WTC11 (cell line): Measurements from ENCODE around the gene PNPO. TPM values are rescaled to one million over a fixed set of nuclear protein-coding genes. Genes with fewer than 3 reads are reported as not detected.
A peak's percentile ranks its signal among the peaks of the same experiment; 100 is the strongest.

Source experiments
- ATAC-seq: fragments of 200-7000 bp; cut with Tn5 transposase; 2 replicates; pipeline ENCODE4 v1.10.0; 2021; ENCODE audit warnings: mild to moderate bottlenecking, moderate library complexity
- CTCF ChIA-PET: fragments of 300-600 bp; sonication (Branson Sonifier 250); formaldehyde crosslinking; loops from one replicate; lab custom pipeline; 2021; ENCODE audit warnings: antibody characterized with exemption; lab: Charles Lee
- POLR2A ChIA-PET: fragments of 350-600 bp; sonication (Branson Sonifier 250); formaldehyde crosslinking; loops from one replicate; lab custom pipeline; 2021; ENCODE audit warnings: antibody characterized with exemption; lab: Charles Lee
- DNase-seq: peaks from one replicate; pipeline ENCODE4 v3.0.0; 2021; ENCODE audit warnings: low spot score
- H3K27ac Mint-ChIP-seq: 2 replicates; pipeline ENCODE4 v1.8.0; 2021; ENCODE audit warnings: mixed read lengths
- H3K27me3 Mint-ChIP-seq: 2 replicates; pipeline ENCODE4 v1.8.0; 2021; ENCODE audit warnings: low read depth, mild to moderate bottlenecking, moderate library complexity, mixed read lengths
- H3K36me3 Mint-ChIP-seq: 2 replicates; pipeline ENCODE4 v1.8.0; 2021; ENCODE audit warnings: mixed read lengths
- H3K4me1 Mint-ChIP-seq: 2 replicates; pipeline ENCODE4 v1.8.0; 2022; ENCODE audit warnings: mixed read lengths
- H3K4me3 Mint-ChIP-seq: 2 replicates; pipeline ENCODE4 v1.8.0; 2021; ENCODE audit warnings: mild to moderate bottlenecking, moderate library complexity, mixed read lengths
- H3K9me3 Mint-ChIP-seq: 2 replicates; pipeline ENCODE4 v1.8.0; 2021; ENCODE audit warnings: mixed read lengths
- CBFB ChIP-seq: sonication (generic); formaldehyde crosslinking; IDR thresholded peaks from 2 replicates; pipeline ENCODE4 v1.8.1; 2022; ENCODE audit warnings: mild to moderate bottlenecking, low read depth, missing genetic modification reagents
- CTCF ChIP-seq: fragments of 200-600 bp; IDR thresholded peaks from 2 replicates; pipeline ENCODE4 v1.8.0; 2022; ENCODE audit warnings: antibody characterized with exemption
- E2F1 ChIP-seq: sonication (generic); formaldehyde crosslinking; IDR thresholded peaks from 2 replicates; pipeline ENCODE4 v1.8.0; 2022; ENCODE audit warnings: mild to moderate bottlenecking, missing genetic modification reagents
- FOXP1 ChIP-seq: sonication (generic); formaldehyde crosslinking; IDR thresholded peaks from 2 replicates; pipeline ENCODE4 v1.8.0; 2022; ENCODE audit warnings: missing genetic modification reagents, mild to moderate bottlenecking, moderate library complexity, borderline replicate concordance
- FOXP4 ChIP-seq: sonication (generic); formaldehyde crosslinking; IDR thresholded peaks from 2 replicates; pipeline ENCODE4 v1.8.0; 2022; ENCODE audit warnings: mild to moderate bottlenecking, missing genetic modification reagents
- HMGXB4 ChIP-seq: sonication (generic); formaldehyde crosslinking; IDR thresholded peaks from 2 replicates; pipeline ENCODE4 v1.8.1; 2023; ENCODE audit warnings: mild to moderate bottlenecking, moderate library complexity, missing genetic modification reagents
- MYBL2 ChIP-seq: sonication (generic); formaldehyde crosslinking; IDR thresholded peaks from 2 replicates; pipeline ENCODE4 v1.8.1; 2023; ENCODE audit warnings: mild to moderate bottlenecking, moderate library complexity, missing genetic modification reagents
- RELA ChIP-seq: sonication (generic); formaldehyde crosslinking; IDR thresholded peaks from 2 replicates; pipeline ENCODE4 v1.8.1; 2022; ENCODE audit warnings: missing genetic modification reagents, mild to moderate bottlenecking, borderline replicate concordance
- SMAD3 ChIP-seq: sonication (generic); formaldehyde crosslinking; IDR thresholded peaks from 2 replicates; pipeline ENCODE4 v1.8.0; 2022; ENCODE audit warnings: missing genetic modification reagents, mild to moderate bottlenecking, borderline replicate concordance
- TCF7 ChIP-seq: sonication (generic); formaldehyde crosslinking; IDR thresholded peaks from 2 replicates; pipeline ENCODE4 v1.8.0; 2022; ENCODE audit warnings: mild to moderate bottlenecking, low read depth, missing genetic modification reagents, moderate library complexity
- ZNF281 ChIP-seq: sonication (generic); formaldehyde crosslinking; IDR thresholded peaks from 2 replicates; pipeline ENCODE4 v1.8.0; 2023; ENCODE audit warnings: mild to moderate bottlenecking, missing genetic modification reagents
- ZNF416 ChIP-seq: fragments of 250-450 bp; sonication (Bioruptor Pico); IDR thresholded peaks from 2 replicates; pipeline ENCODE4 v1.9.0; 2021; ENCODE audit warnings: mild to moderate bottlenecking, inconsistent platforms
- total RNA-seq: library from RNA; stranded (reverse); gene quantifications from 3 replicates; pipeline ENCODE4 v1.2.3, GENCODE V29; 2021
- TF ChIP-seq, protein P1 (sequence below): sonication (generic); formaldehyde crosslinking; conservative IDR thresholded peaks from 2 replicates; pipeline ENCODE4 v1.8.1; 2022; ENCODE audit warnings: mild to moderate bottlenecking, missing genetic modification reagents
- TF ChIP-seq, protein P2 (sequence below): sonication (generic); formaldehyde crosslinking; IDR thresholded peaks from 2 replicates; pipeline ENCODE4 v1.8.1; 2023; ENCODE audit warnings: mild to moderate bottlenecking, missing genetic modification reagents, moderate library complexity
- TF ChIP-seq, protein P3 (sequence below): sonication (generic); formaldehyde crosslinking; IDR thresholded peaks from 2 replicates; pipeline ENCODE4 v1.8.1; 2022; ENCODE audit warnings: mild to moderate bottlenecking, moderate library complexity, missing genetic modification reagents

PNPO gene
- total RNA-seq, 1 experiment from 2014 or later, result 12.2 TPM

DNA sequence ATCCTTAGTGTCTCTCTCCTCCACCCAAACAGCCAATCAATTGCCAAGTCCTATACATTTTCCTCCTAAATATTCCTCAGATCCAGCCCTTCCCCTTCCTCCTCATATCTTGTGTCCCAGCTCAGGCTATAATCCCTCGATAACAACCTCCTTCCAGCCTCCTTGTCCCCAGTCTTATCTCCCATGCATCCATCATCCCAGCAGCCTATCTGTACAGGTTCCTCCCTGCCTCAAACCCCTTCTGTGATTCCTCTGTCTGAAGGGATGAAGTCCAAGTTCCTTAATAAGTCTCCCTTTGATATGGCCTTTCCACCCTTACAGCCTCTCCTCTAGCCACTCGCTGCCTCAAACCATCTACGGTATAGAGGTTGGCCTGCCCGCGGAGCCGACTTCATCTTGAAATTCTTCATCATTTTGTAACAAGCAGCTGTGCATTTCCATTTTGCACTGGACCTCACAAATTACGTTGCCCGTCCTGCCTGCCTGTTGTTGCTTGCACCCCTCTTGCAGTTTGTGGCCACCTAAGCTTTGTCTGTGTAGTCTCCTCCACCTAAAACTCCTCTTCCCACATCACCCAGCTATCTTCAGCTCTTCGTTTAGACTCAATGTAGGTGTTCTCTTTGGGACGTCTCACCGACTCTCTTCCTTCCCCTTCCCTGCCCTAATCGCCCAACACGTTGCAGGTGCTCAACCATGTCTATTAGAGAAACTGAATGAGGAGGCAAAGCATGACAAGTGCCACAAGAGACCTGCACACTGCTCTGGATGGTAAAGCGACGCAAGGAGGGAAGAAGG, 28.8 kb downstream of the PNPO start (continued):
- no peak for TF ChIP-seq TCF7
- TF ChIP-seq, protein P1, sequence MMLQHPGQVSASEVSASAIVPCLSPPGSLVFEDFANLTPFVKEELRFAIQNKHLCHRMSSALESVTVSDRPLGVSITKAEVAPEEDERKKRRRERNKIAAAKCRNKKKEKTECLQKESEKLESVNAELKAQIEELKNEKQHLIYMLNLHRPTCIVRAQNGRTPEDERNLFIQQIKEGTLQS (CRISPR knock-in tag), result no peak
- TF ChIP-seq FOXP1, result no peak
- TF ChIP-seq ZNF281 (CRISPR knock-in tag), result no peak
- no peak for TF ChIP-seq FOXP4 (CRISPR knock-in tag)
- no peak for TF ChIP-seq SMAD3 (CRISPR knock-in tag)

GRCh38 chr17:47970725-47971499, 29.5 kb downstream of the PNPO start, which contains the start of gene CDK5RAP3:
CDK5RAP3 (plus strand) TSS chr17:47971113; CDS start chr17:47971147, 34 bp downstream.
- H3K4me3 Mint-ChIP-seq, result peak within 1 kb of the TSS; percentile 82
- H3K27ac Mint-ChIP-seq, result peak within 1 kb of the TSS; percentile 94
- peak; percentile 98 for ATAC-seq
- POLR2A ChIA-PET, result interaction anchor here (0.7 to 2.0 kb wide), 10 partner anchors 13 to 140 kb away, joined by 3 to 10 read pairs (median 4); partner anchors contain the start of genes LRRC46, MRPL10, PNPO and PRR15L
- H3K9me3 Mint-ChIP-seq, result no peaks in the 10 kb centered on the region
- peaks cover 16% of the 10 kb centered on the region for H3K27me3 Mint-ChIP-seq
- peak; percentile 100 for DNase-seq
- H3K36me3 Mint-ChIP-seq, result peaks cover 19% of the 10 kb centered on the region
- CTCF ChIA-PET, result interaction anchor here (0.5 to 5.4 kb wide), 57 partner anchors 8 to 914 kb away, joined by 3 to 119 read pairs (median 6); partner anchors contain the start of genes LRRC46, MRPL10, NFE2L1 and OSBPL7
- peaks cover 14% of the 10 kb centered on the region for H3K4me1 Mint-ChIP-seq
- TF ChIP-seq CTCF (peak; percentile 74), HMGXB4 (CRISPR knock-in tag) (peak; percentile 91), E2F1 (peak; percentile 90), RELA (peak; percentile 97), MYBL2 (peak; percentile 96), FOXP4 (CRISPR knock-in tag) (peak; percentile 93), SMAD3 (CRISPR knock-in tag) (peak; percentile 96), FOXP1 (peak; percentile 98), ZNF416 (0 out of 2 replicates have a peak, but pooled peaks have one; percentile 54), CBFB (no peak; the same call in 1 of the 2 replicates)
- TF ChIP-seq, protein P2, sequence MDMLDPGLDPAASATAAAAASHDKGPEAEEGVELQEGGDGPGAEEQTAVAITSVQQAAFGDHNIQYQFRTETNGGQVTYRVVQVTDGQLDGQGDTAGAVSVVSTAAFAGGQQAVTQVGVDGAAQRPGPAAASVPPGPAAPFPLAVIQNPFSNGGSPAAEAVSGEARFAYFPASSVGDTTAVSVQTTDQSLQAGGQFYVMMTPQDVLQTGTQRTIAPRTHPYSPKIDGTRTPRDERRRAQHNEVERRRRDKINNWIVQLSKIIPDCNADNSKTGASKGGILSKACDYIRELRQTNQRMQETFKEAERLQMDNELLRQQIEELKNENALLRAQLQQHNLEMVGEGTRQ, result peak; percentile 69
- TF ChIP-seq, protein P3, sequence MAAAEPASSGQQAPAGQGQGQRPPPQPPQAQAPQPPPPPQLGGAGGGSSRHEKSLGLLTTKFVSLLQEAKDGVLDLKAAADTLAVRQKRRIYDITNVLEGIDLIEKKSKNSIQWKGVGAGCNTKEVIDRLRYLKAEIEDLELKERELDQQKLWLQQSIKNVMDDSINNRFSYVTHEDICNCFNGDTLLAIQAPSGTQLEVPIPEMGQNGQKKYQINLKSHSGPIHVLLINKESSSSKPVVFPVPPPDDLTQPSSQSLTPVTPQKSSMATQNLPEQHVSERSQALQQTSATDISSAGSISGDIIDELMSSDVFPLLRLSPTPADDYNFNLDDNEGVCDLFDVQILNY, result peak; percentile 95
